ENCODE results near the gene ZDHHC18. TPM values are rescaled to one million over a fixed set of nuclear protein-coding genes. Genes with fewer than 3 reads are reported as not detected.

ZDHHC18 gene, protein sequence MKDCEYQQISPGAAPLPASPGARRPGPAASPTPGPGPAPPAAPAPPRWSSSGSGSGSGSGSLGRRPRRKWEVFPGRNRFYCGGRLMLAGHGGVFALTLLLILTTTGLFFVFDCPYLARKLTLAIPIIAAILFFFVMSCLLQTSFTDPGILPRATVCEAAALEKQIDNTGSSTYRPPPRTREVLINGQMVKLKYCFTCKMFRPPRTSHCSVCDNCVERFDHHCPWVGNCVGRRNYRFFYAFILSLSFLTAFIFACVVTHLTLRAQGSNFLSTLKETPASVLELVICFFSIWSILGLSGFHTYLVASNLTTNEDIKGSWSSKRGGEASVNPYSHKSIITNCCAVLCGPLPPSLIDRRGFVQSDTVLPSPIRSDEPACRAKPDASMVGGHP
- polyA plus RNA-seq (2012; ENCODE audit: missing spikeins), result 22.0 TPM

- peak; percentile 79 for FAIRE-seq
- TF ChIP-seq POLR2A (IDR thresholded peaks at IDR 0.05; ENCODE audit: low read depth, low read length) (peak; percentile 68), POLR2AphosphoS5 (IDR thresholded peaks at IDR 0.05; ENCODE audit: low read depth, low read length) (no peak), TAF1 (IDR thresholded peaks at IDR 0.05; ENCODE audit: borderline replicate concordance, low read depth, low read length) (0 out of 2 replicates have a peak, but pooled peaks have one; percentile 7)
Observed at GRCh38 chr1:26826261-26827105, at the start of gene ZDHHC18. Gene ZDHHC18 (plus strand): TSS chr1:26826688. CDS start chr1:26826805, 117 bp downstream.

GRCh38 chr1:26779098-26779668 lies 47.3 kb upstream of the ZDHHC18 start:
- DNase-seq (ENCODE audit: insufficient read length), result no peak
- no peak for TF ChIP-seq TAF1 (IDR thresholded peaks at IDR 0.05; ENCODE audit: borderline replicate concordance, low read depth, low read length)
- no peak for TF ChIP-seq POLR2AphosphoS5 (IDR thresholded peaks at IDR 0.05; ENCODE audit: low read depth, low read length)
- TF ChIP-seq POLR2A (IDR thresholded peaks at IDR 0.05; ENCODE audit: low read depth, low read length), result no peak
- FAIRE-seq, result no peak

More at GRCh38 chr1:26826261-26827105, at the start of gene ZDHHC18:
- peak; percentile 80 for DNase-seq (ENCODE audit: insufficient read length)

- DNase-seq (ENCODE audit: insufficient read length) (no peak), FAIRE-seq (no peak)
- TF ChIP-seq POLR2A (IDR thresholded peaks at IDR 0.05; ENCODE audit: low read depth, low read length) (no peak), POLR2AphosphoS5 (IDR thresholded peaks at IDR 0.05; ENCODE audit: low read depth, low read length) (no peak), TAF1 (IDR thresholded peaks at IDR 0.05; ENCODE audit: borderline replicate concordance, low read depth, low read length) (no peak)
Observed at GRCh38 chr1:26780344-26780957, 46.0 kb upstream of the ZDHHC18 start.

- FAIRE-seq (no peak), DNase-seq (ENCODE audit: insufficient read length) (no peak)
- TF ChIP-seq TAF1 (IDR thresholded peaks at IDR 0.05; ENCODE audit: borderline replicate concordance, low read depth, low read length), result no peak
- no peak for TF ChIP-seq POLR2AphosphoS5 (IDR thresholded peaks at IDR 0.05; ENCODE audit: low read depth, low read length)
- no peak for TF ChIP-seq POLR2A (IDR thresholded peaks at IDR 0.05; ENCODE audit: low read depth, low read length)
Observed at GRCh38 chr1:26781206-26781825, 45.2 kb upstream of the ZDHHC18 start.

GRCh38 chr1:26782521-26783212 lies 43.8 kb upstream of the ZDHHC18 start:
- DNase-seq (ENCODE audit: insufficient read length), result no peak
- FAIRE-seq, result no peak
- no peak for TF ChIP-seq TAF1 (IDR thresholded peaks at IDR 0.05; ENCODE audit: borderline replicate concordance, low read depth, low read length)
- TF ChIP-seq POLR2AphosphoS5 (IDR thresholded peaks at IDR 0.05; ENCODE audit: low read depth, low read length), result no peak
- no peak for TF ChIP-seq POLR2A (IDR thresholded peaks at IDR 0.05; ENCODE audit: low read depth, low read length)

- no peak for TF ChIP-seq POLR2A (IDR thresholded peaks at IDR 0.05; ENCODE audit: low read depth, low read length)
- no peak for TF ChIP-seq POLR2AphosphoS5 (IDR thresholded peaks at IDR 0.05; ENCODE audit: low read depth, low read length)
- no peak for TF ChIP-seq TAF1 (IDR thresholded peaks at IDR 0.05; ENCODE audit: borderline replicate concordance, low read depth, low read length)
- FAIRE-seq (no peak), DNase-seq (ENCODE audit: insufficient read length) (no peak)
Observed at GRCh38 chr1:26783646-26784022, 42.9 kb upstream of the ZDHHC18 start.

DNA sequence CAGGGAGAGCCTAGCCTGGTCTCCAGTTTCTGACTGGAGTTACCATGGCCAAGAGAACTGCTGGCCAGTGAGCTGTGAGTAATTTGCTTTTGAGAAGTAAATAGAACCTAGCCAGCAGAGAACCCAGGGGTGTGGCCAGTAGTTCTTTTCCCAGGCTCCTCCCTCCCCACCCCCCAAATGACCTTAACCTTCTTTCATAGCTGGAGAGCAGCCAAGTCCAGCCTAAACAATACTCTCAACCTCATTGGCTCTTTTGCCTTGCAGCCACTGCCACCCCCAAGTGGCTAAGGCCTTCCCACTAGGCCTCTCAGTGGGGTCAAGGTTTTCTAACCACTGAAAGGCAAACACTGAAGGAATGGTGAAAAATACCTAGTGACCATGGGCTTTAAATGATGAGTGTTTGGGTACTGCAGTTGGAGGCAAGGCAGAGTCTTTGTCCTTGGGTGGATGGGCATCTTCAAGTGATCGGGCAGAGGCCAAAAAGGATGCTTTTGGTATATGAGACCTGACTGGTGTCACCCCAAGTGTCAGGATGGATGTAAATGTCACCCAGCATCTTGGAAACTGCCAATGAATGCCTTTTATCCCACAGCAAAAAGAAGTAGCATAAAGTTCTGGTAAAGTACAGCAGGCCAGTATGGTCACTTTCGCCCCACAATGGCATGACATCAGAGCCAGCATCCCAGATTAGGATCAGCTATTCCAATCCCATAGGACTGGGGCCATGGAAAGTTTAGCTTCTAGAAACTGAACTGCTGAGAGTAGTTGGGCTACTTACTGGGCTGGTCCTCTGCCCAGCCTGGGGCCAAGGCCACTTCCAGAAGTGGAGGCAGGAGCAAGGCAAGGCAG lies 42.2 kb upstream of the ZDHHC18 start:
- TF ChIP-seq TAF1 (IDR thresholded peaks at IDR 0.05; ENCODE audit: borderline replicate concordance, low read depth, low read length), result no peak
- no peak for TF ChIP-seq POLR2A (IDR thresholded peaks at IDR 0.05; ENCODE audit: low read depth, low read length)
- TF ChIP-seq POLR2AphosphoS5 (IDR thresholded peaks at IDR 0.05; ENCODE audit: low read depth, low read length), result no peak
- DNase-seq (ENCODE audit: insufficient read length) (no peak), FAIRE-seq (no peak)

GRCh38 chr1:26784886-26785285 lies 41.6 kb upstream of the ZDHHC18 start:
- FAIRE-seq (no peak), DNase-seq (ENCODE audit: insufficient read length) (no peak)

DNA sequence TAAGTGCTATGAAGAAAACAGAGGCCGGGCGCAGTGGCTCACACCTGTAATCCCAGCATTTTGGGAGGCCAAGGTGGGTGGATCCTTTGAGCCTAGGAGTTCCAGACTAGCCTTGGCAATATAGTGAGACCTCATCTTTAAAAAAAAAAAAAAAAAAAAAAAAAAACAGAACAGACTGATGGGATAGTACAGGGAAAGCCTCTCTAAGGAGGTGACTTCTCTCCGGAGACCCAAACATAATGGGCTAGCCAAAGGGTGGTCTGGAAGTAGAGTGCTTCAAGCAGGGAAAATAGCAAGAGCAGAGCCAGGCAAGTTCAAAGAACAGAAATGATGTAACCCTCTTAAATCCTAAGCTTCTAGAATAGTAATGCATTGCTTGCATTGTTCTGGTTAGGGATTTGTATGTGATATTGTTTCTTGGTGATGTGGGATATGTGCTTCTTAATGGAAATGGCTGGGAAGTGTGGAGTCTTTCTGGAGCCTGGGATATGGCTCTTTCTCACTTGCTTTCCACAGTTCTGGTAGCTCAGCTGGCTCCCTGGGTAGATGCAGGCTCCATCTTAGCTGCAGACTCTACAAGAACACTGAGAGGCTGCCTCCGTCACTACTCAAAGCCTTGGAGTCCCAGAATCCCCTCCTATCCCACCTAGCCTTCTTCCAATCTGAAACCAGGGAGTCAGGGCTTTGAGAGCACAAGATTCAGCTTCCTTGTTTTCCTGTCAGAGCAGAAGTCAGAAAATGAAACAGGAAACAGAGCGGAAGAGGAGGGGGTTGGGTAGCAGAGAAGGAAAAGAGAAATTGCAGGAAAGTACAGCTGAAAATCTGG lies 40.7 kb upstream of the ZDHHC18 start:
- no peak for FAIRE-seq
- DNase-seq (ENCODE audit: insufficient read length), result no peak

More at GRCh38 chr1:26784886-26785285, 41.6 kb upstream of the ZDHHC18 start:
- TF ChIP-seq POLR2A (IDR thresholded peaks at IDR 0.05; ENCODE audit: low read depth, low read length), result no peak
- no peak for TF ChIP-seq TAF1 (IDR thresholded peaks at IDR 0.05; ENCODE audit: borderline replicate concordance, low read depth, low read length)
- TF ChIP-seq POLR2AphosphoS5 (IDR thresholded peaks at IDR 0.05; ENCODE audit: low read depth, low read length), result no peak

More for the DNA sequence above, 40.7 kb upstream of the ZDHHC18 start:
- TF ChIP-seq TAF1 (IDR thresholded peaks at IDR 0.05; ENCODE audit: borderline replicate concordance, low read depth, low read length), result no peak
- TF ChIP-seq POLR2AphosphoS5 (IDR thresholded peaks at IDR 0.05; ENCODE audit: low read depth, low read length), result no peak
- TF ChIP-seq POLR2A (IDR thresholded peaks at IDR 0.05; ENCODE audit: low read depth, low read length), result no peak
